Activated CD4-positive, alpha-beta T cell treated with anti-CD3 and anti-CD28 coated beads for 36 hours (primary cell): Measurements from ENCODE around the gene KIFBP. TPM values are rescaled to one million over a fixed set of nuclear protein-coding genes. Genes with fewer than 3 reads are reported as not detected.
"Not testable (repeated sequence)": the region's sequence is repeated elsewhere in the genome, so short reads cannot be mapped to it uniquely, and the experiment has no call there.

Source experiments
- ATAC-seq: fragments of 200-7000 bp; cut with Tn5 transposase; one replicate; pipeline ENCODE4 v1.10.0; 2021; ENCODE audit warnings: mild to moderate bottlenecking, moderate library complexity
- CTCF ChIA-PET: fragments of 350-600 bp; sonication (Branson Sonifier 250); formaldehyde crosslinking; loops from one replicate; lab custom pipeline; 2021; ENCODE audit warnings: antibody characterized with exemption; lab: Charles Lee
- POLR2A ChIA-PET: fragments of 350-600 bp; sonication (Branson Sonifier 250); formaldehyde crosslinking; loops from one replicate; lab custom pipeline; 2021; ENCODE audit warnings: antibody characterized with exemption, inconsistent platforms; lab: Charles Lee
- DNase-seq: peaks from one replicate; pipeline ENCODE4 v3.0.0-alpha.2; 2020
- H3K27ac Mint-ChIP-seq: one replicate; pipeline ENCODE4 v1.8.0; 2021; ENCODE audit warnings: mixed read lengths
- H3K27me3 Mint-ChIP-seq: one replicate; pipeline ENCODE4 v1.8.0; 2021; ENCODE audit warnings: mixed read lengths
- H3K36me3 Mint-ChIP-seq: one replicate; pipeline ENCODE4 v1.8.0; 2021; ENCODE audit warnings: low read depth, mixed read lengths
- H3K4me1 Mint-ChIP-seq: one replicate; pipeline ENCODE4 v1.8.0; 2021; ENCODE audit warnings: mixed read lengths
- H3K4me3 Mint-ChIP-seq: one replicate; pipeline ENCODE4 v1.8.0; 2021; ENCODE audit warnings: mild to moderate bottlenecking, moderate library complexity, mixed read lengths
- H3K9me3 Mint-ChIP-seq: one replicate; pipeline ENCODE4 v1.8.0; 2021; ENCODE audit warnings: low read depth, mixed read lengths
- intact Hi-C, 2 experiments: fragments of 100-400 bp; cut with DNase I in 1 of 2; cut with micrococcal nuclease in 1 of 2; formaldehyde crosslinking; loops; one replicate each; pipeline versions ENCODE4 v1.14.2 to v1.15.1; 2022 to 2024; cut with DNase I, micrococcal nuclease
- total RNA-seq, 2 experiments: library from RNA; stranded (reverse); gene quantifications; one replicate each; pipeline ENCODE4 v1.2.3, GENCODE V29; 2021

Gene KIFBP
- total RNA-seq, 2 experiments from 2014 or later, result 12.9 to 15.6 TPM

DNA sequence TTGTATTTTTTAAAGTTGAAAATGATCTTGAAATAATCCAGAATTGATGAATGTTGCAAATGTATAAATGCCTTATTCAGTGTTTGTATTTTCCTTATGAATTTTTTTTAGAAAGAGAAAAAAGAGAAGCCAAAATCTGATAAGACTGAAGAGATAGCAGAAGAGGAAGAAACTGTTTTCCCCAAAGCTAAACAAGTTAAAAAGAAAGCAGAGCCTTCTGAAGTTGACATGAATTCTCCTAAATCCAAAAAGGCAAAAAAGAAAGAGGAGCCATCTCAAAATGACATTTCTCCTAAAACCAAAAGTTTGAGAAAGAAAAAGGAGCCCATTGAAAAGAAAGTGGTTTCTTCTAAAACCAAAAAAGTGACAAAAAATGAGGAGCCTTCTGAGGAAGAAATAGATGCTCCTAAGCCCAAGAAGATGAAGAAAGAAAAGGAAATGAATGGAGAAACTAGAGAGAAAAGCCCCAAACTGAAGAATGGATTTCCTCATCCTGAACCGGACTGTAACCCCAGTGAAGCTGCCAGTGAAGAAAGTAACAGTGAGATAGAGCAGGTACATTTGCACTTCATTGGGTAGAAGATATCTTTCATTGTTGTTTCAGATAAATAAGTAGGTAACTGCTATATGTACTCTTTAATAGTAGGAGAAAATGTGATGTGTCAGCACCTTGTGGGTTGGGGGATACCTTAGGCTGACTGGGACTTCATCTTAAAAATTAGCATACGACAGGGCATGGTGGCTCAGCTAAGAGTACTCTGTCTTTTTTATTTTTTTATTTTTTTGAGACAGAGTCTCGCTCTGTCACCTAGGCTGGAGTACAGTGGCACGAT lies 28.7 kb upstream of the KIFBP start:
- Mint-ChIP-seq H3K9me3 (no peaks in the 10 kb centered on the region), H3K27me3 (no peaks in the 10 kb centered on the region), H3K4me3 (peak overlapping the region; percentile 65), H3K27ac (peak overlapping the region; percentile 74), H3K4me1 (peaks cover 40% of the 10 kb centered on the region), H3K36me3 (peaks cover 78% of the 10 kb centered on the region)
- no peak for DNase-seq
- ChIA-PET CTCF (interaction anchor here (0.9 to 4.5 kb wide), 4 partner anchors 10 to 165 kb away, joined by 3 to 17 read pairs (median 4); no protein-coding TSS in a partner anchor), POLR2A (interaction anchor here (0.6 to 1.0 kb wide), 4 partner anchors 11 to 231 kb away, joined by 3 to 4 read pairs (median 4); no protein-coding TSS in a partner anchor)
- no peak for ATAC-seq
- intact Hi-C loops, result no loop called here

GRCh38 chr10:68963151-68963550 lies 25.5 kb upstream of the KIFBP start:
- Mint-ChIP-seq H3K36me3 (peaks cover 82% of the 10 kb centered on the region), H3K27ac (no peak overlapping the region), H3K4me1 (peaks cover 39% of the 10 kb centered on the region), H3K9me3 (no peaks in the 10 kb centered on the region), H3K4me3 (no peak overlapping the region), H3K27me3 (no peaks in the 10 kb centered on the region)
- intact Hi-C loops, result no loop called here
- ATAC-seq (no peak), DNase-seq (no peak)
- ChIA-PET CTCF (no interaction called here), POLR2A (interaction anchor here (2.0 kb wide), 1 partner anchor 16 kb away, joined by 5 read pairs; no protein-coding TSS in a partner anchor)

GRCh38 chr10:68973975-68974374 lies 14.6 kb upstream of the KIFBP start:
- Mint-ChIP-seq H3K27ac (peak overlapping the region; percentile 48), H3K9me3 (no peaks in the 10 kb centered on the region), H3K4me1 (peaks cover 8% of the 10 kb centered on the region), H3K4me3 (no peak overlapping the region), H3K36me3 (peaks cover 72% of the 10 kb centered on the region), H3K27me3 (no peaks in the 10 kb centered on the region)
- ChIA-PET CTCF (no interaction called here), POLR2A (interaction anchor here (1.0 kb wide), 1 partner anchor 17 kb away, joined by 5 read pairs; no protein-coding TSS in a partner anchor)
- no peak for DNase-seq
- no peak for ATAC-seq
- intact Hi-C loops, result loop anchor here in 1 of 2 experiments (10.0 kb wide), 1 partner anchor 209 kb away; no protein-coding TSS in a partner anchor

GRCh38 chr10:68975936-68976473 lies 12.6 kb upstream of the KIFBP start:
- not testable (repeated sequence) for ATAC-seq, H3K4me1 Mint-ChIP-seq, H3K27ac Mint-ChIP-seq, H3K27me3 Mint-ChIP-seq, H3K4me3 Mint-ChIP-seq, H3K9me3 Mint-ChIP-seq, DNase-seq
- peaks cover 77% of the 10 kb centered on the region for H3K36me3 Mint-ChIP-seq
- CTCF ChIA-PET, result interaction anchor here (1.6 kb wide), 1 partner anchor 10 kb away, joined by 3 read pairs; no protein-coding TSS in a partner anchor
- intact Hi-C loops, result loop anchor here in 1 of 2 experiments (10.0 kb wide), 1 partner anchor 211 kb away; no protein-coding TSS in a partner anchor
- POLR2A ChIA-PET, result interaction anchor here (0.6 to 1.0 kb wide), 2 partner anchors 15 to 19 kb away, joined by 4 to 7 read pairs; no protein-coding TSS in a partner anchor

DNA sequence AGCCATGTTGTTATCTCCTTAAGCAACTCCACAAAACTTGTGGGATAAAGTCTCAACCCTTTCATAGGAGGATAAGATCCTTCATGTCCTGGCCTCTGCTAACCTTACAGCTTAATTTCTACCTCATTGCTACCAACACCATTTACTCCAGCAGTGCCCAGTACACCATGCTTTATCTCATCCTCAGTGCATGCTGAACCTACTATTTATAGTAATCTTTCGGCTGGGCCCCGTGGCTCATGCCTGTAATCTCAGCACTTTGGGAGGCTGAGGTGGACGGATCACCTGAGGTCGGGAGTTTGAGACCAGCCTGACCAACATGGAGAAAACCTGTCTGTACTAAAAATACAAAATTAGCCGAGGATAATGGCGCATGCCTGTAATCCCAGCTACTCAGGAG lies 8.9 kb upstream of the KIFBP start:
- H3K4me1 Mint-ChIP-seq, H3K9me3 Mint-ChIP-seq, ATAC-seq, H3K27ac Mint-ChIP-seq, DNase-seq, H3K27me3 Mint-ChIP-seq, H3K4me3 Mint-ChIP-seq: not testable (repeated sequence)
- peaks cover 65% of the 10 kb centered on the region for H3K36me3 Mint-ChIP-seq
- intact Hi-C loops, result loop anchor here in 1 of 2 experiments (10.0 kb wide), 1 partner anchor 215 kb away; no protein-coding TSS in a partner anchor
- ChIA-PET POLR2A (interaction anchor here (1.1 kb wide), 1 partner anchor 16 kb away, joined by 5 read pairs; no protein-coding TSS in a partner anchor), CTCF (interaction anchor here (1.4 kb wide), 1 partner anchor 19 kb away, joined by 3 read pairs; no protein-coding TSS in a partner anchor)

DNA sequence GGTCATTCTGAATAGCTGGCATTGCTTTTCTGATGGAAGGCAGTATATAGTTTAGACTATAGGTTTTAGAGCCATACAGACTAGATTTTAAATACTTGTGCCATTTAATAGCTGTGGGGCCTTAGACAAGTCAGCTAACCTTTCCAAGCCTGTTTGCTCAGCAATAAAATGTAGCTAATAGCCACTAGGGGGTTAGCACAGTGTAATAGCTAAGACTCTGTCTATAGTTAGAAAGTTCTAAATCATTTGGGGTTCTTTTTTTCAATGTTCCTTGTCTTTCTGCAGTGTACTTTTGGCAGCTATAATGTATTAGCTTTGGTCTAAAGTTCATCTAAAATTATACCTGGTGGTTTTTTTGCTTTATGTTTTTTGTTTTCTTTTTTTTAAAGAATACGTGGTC lies 7.5 kb upstream of the KIFBP start:
- POLR2A ChIA-PET, result interaction anchor here (0.6 to 1.0 kb wide), 5 partner anchors 13 to 131 kb away, joined by 3 to 4 read pairs (median 4); no protein-coding TSS in a partner anchor
- H3K27ac Mint-ChIP-seq, result no peak overlapping the region
- CTCF ChIA-PET, result interaction anchor here (0.7 to 1.1 kb wide), 7 partner anchors 11 to 160 kb away, joined by 3 to 8 read pairs (median 3); no protein-coding TSS in a partner anchor
- no peaks in the 10 kb centered on the region for H3K9me3 Mint-ChIP-seq
- H3K27me3 Mint-ChIP-seq, result no peaks in the 10 kb centered on the region
- peaks cover under 1% of the 10 kb centered on the region for H3K4me1 Mint-ChIP-seq
- ATAC-seq (no peak), DNase-seq (no peak)
- intact Hi-C loops, result no loop called here
- no peak overlapping the region for H3K4me3 Mint-ChIP-seq
- peaks cover 60% of the 10 kb centered on the region for H3K36me3 Mint-ChIP-seq

DNA sequence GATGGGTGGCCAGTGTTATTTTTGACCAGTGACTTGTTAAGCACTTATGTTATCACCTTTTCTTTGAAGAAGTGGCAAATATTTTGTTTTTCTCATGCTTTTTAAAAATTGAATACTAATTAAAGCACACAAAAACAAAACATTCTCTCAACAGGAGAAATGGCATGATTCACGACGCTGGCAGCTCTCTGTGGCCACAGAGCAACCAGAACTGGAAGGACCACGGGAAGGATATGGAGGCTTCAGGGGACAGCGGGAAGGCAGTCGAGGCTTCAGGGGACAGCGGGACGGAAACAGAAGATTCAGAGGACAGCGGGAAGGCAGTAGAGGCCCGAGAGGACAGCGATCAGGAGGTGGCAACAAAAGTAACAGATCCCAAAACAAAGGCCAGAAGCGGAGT lies 6.2 kb upstream of the KIFBP start:
- POLR2A ChIA-PET, result no interaction called here
- ATAC-seq, result no peak
- no peaks in the 10 kb centered on the region for H3K27me3 Mint-ChIP-seq
- H3K27ac Mint-ChIP-seq, result no peak overlapping the region
- intact Hi-C loops, result loop anchor here in 1 of 2 experiments (2.0 kb wide), 1 partner anchor 18 kb away; no protein-coding TSS in a partner anchor
- peaks cover 5% of the 10 kb centered on the region for H3K4me1 Mint-ChIP-seq
- no peak overlapping the region for H3K4me3 Mint-ChIP-seq
- H3K36me3 Mint-ChIP-seq, result peaks cover 56% of the 10 kb centered on the region
- CTCF ChIA-PET, result no interaction called here
- no peak for DNase-seq
- no peaks in the 10 kb centered on the region for H3K9me3 Mint-ChIP-seq

DNA sequence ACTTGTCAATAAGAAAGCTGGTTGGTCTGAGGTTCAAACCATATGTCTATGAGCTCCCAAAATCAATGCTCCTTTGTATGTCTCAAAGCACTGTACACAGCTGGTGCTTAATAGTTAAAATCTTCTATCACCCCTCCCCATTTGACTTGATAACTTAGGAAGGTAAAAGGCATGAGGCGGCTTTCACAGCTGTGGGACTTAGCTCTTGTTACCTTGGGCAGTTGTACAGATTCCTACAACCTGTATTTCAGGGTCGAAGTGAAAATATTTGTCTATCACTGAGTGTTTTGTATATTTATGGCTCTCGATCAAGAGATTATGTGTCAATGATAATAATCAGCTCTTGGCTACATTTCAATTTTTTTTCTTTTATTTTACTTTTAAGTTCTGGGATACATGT lies 992 bp upstream of the KIFBP start:
- Mint-ChIP-seq H3K9me3 (no peaks in the 10 kb centered on the region), H3K36me3 (peaks cover 37% of the 10 kb centered on the region), H3K27ac (no peak overlapping the region), H3K4me1 (peaks cover 44% of the 10 kb centered on the region), H3K4me3 (peak overlapping the region; percentile 86), H3K27me3 (no peaks in the 10 kb centered on the region)
- DNase-seq (no peak), ATAC-seq (no peak)
- intact Hi-C loops, result loop anchor here (1.0 to 2.0 kb wide), 9 partner anchors 31 to 421 kb away; partner anchors contain the start of genes DDX21 (in 1 of the 2), DDX50 (in 1 of the 2), SUPV3L1 (in 1 of the 2) and VPS26A (in 1 of the 2)
- ChIA-PET CTCF (interaction anchor here (0.5 to 4.0 kb wide), 14 partner anchors 17 to 1403 kb away, joined by 3 to 17 read pairs (median 4); partner anchors contain the start of gene DDX21), POLR2A (interaction anchor here (0.5 to 1.1 kb wide), 7 partner anchors 15 to 144 kb away, joined by 3 to 5 read pairs (median 3); no protein-coding TSS in a partner anchor)

GRCh38 chr10:68989317-68989990 lies 851 bp downstream of the KIFBP start:
- intact Hi-C loops, result loop anchor here in 1 of 2 experiments (1.0 to 2.0 kb wide), 4 partner anchors 8 to 419 kb away; no protein-coding TSS in a partner anchor
- peak overlapping the region; percentile 80 for H3K27ac Mint-ChIP-seq
- CTCF ChIA-PET, result interaction anchor here (0.7 to 3.0 kb wide), 6 partner anchors 13 to 186 kb away, joined by 3 to 13 read pairs (median 6); partner anchors contain the start of gene DDX21
- no peaks in the 10 kb centered on the region for H3K9me3 Mint-ChIP-seq
- peaks cover 52% of the 10 kb centered on the region for H3K4me1 Mint-ChIP-seq
- H3K27me3 Mint-ChIP-seq, result no peaks in the 10 kb centered on the region
- peak overlapping the region; percentile 86 for H3K4me3 Mint-ChIP-seq
- ATAC-seq, result no peak
- no peak for DNase-seq
- POLR2A ChIA-PET, result interaction anchor here (1.0 to 1.2 kb wide), 2 partner anchors 11 to 77 kb away, joined by 3 to 5 read pairs; no protein-coding TSS in a partner anchor
- peaks cover 24% of the 10 kb centered on the region for H3K36me3 Mint-ChIP-seq

GRCh38 chr10:68992636-68993440 lies 4.2 kb downstream of the KIFBP start:
- ATAC-seq, result no peak
- peaks cover 14% of the 10 kb centered on the region for H3K36me3 Mint-ChIP-seq
- H3K4me3 Mint-ChIP-seq, result no peak overlapping the region

More at GRCh38 chr10:68992636-68993440, 4.2 kb downstream of the KIFBP start:
- peak overlapping the region; percentile 38 for H3K27ac Mint-ChIP-seq
- no peaks in the 10 kb centered on the region for H3K9me3 Mint-ChIP-seq
- CTCF ChIA-PET, result interaction anchor here (0.7 to 1.1 kb wide), 4 partner anchors 12 to 100 kb away, joined by 3 to 6 read pairs (median 4); partner anchors contain the start of gene SRGN
- intact Hi-C loops, result no loop called here
- DNase-seq, result no peak
- no peaks in the 10 kb centered on the region for H3K27me3 Mint-ChIP-seq
- peaks cover 59% of the 10 kb centered on the region for H3K4me1 Mint-ChIP-seq
- POLR2A ChIA-PET, result no interaction called here
